Keratinocyte (primary cell): ENCODE results near the gene SPATA45.

Source experiments
- CTCF ChIP-seq, 3 experiments: IDR thresholded peaks in 1 of 3; conservative IDR thresholded peaks in 1 of 3; optimal IDR thresholded peaks in 1 of 3; 2 replicates in 2 of 3; 3 replicates in 1 of 3; pipeline versions ENCODE3 to v1.5.1; 2011; ENCODE audit warnings: low read length in 3 of 3, mild to moderate bottlenecking in 3 of 3, moderate library complexity in 2 of 3, control low read depth in 1 of 3, inconsistent platforms in 1 of 3; ENCODE audit not compliant: insufficient read depth in 2 of 3; ENCODE audit errors: extremely low read depth in 1 of 3
- EZH2 ChIP-seq: IDR thresholded peaks from one replicate; pipeline ENCODE4 v1.6.1; 2012; ENCODE audit warnings: inconsistent platforms, mild to moderate bottlenecking, low read length, moderate library complexity

GRCh38 chr1:212878418-212878817 lies 31.0 kb upstream of the SPATA45 start:
- no peak for TF ChIP-seq EZH2
- no peak for TF ChIP-seq CTCF (optimal IDR thresholded peaks at IDR 0.05 in 1 of 3, IDR thresholded peaks at IDR 0.05 in 1 of 3, conservative IDR thresholded peaks at IDR 0.05 in 1 of 3; ENCODE audit: extremely low read depth in 1 of 3, insufficient read depth in 2 of 3, low read length in 3 of 3)
